Body of pancreas (tissue), 4 donors: ENCODE data around the gene FUBP3. TPM values are rescaled to one million over a fixed set of nuclear protein-coding genes. Genes with fewer than 3 reads are reported as not detected.

Source experiments
- ATAC-seq: fragments of 150-250 bp; one replicate; pipeline ENCODE4 v1.9.1; 2016
- DNase-seq, 4 donors: peaks; one replicate each; pipeline ENCODE4 v3.0.0-alpha.2; 2019
- H3K27ac ChIP-seq, 4 donors: fragments of 200-600 bp; sonication (generic); 1 replicate in 3 of 4; 2 replicates in 1 of 4; pipeline versions ENCODE4 v1.5.1 to v1.6.1; 2016 to 2019; ENCODE audit warnings: mild to moderate bottlenecking in 1 of 4, mixed read lengths in 1 of 4, moderate library complexity in 1 of 4
- H3K27me3 ChIP-seq, 2 donors: fragments of 200-600 bp; sonication (generic); one replicate each; pipeline ENCODE4 v1.6.0; 2016; ENCODE audit warnings: mild to moderate bottlenecking in 1 of 2
- H3K36me3 ChIP-seq, 2 donors: fragments of 200-600 bp; sonication (generic); replicated peaks in 1 of 2; 2 replicates each; pipeline ENCODE4 v1.5.1; 2016; ENCODE audit warnings: low read depth in 2 of 2; ENCODE audit not compliant: insufficient read depth in 1 of 2
- H3K4me1 ChIP-seq: fragments of 200-600 bp; sonication (generic); one replicate; pipeline ENCODE4 v1.6.0; 2016
- H3K4me3 ChIP-seq, 2 donors: fragments of 200-600 bp; sonication (generic); 1 replicate in 1 of 2; 2 replicates in 1 of 2; pipeline ENCODE4 v1.5.1; 2016 to 2019
- H3K9me3 ChIP-seq, 3 donors: fragments of 200-600 bp; sonication (generic); 1 replicate in 2 of 3; 2 replicates in 1 of 3; pipeline ENCODE4 v1.5.1; 2016
- POLR2A ChIP-seq, 3 donors: fragments of 450-650 bp; IDR thresholded peaks; one replicate each; pipeline ENCODE4 v1.6.1; 2016; ENCODE audit warnings: antibody characterized with exemption in 3 of 3, mild to moderate bottlenecking in 2 of 3
- WGBS, 2 donors: methylation state at CpG; one replicate each; pipeline ENCODE4 v1.1.5; 2017; 5-methylcytosine and 5-hydroxymethylcytosine counted together
- intact Hi-C: fragments of 100-400 bp; cut with DNase I; formaldehyde crosslinking; loops from one replicate; pipeline ENCODE4 v1.15.1; 2023
- total RNA-seq, 2 donors: library from RNA; depleted of rRNA; stranded (reverse); fragments of >200 nt; gene quantifications; one replicate each; pipeline ENCODE4 v1.1.0, GENCODE V29; 2016
- TF ChIP-seq, protein P1 (sequence below), 7 experiments: fragments of 450-650 bp in 4 of 7; fragments of 200-600 bp in 3 of 7; sonication (generic) in 3 of 7; IDR thresholded peaks; one replicate each; pipeline ENCODE4 v1.5.1; 2016 to 2019; ENCODE audit warnings: antibody characterized with exemption in 7 of 7

The FUBP3 gene
- total RNA-seq, 2 donors from 2014 or later, result 16.6 to 30.3 TPM

DNA sequence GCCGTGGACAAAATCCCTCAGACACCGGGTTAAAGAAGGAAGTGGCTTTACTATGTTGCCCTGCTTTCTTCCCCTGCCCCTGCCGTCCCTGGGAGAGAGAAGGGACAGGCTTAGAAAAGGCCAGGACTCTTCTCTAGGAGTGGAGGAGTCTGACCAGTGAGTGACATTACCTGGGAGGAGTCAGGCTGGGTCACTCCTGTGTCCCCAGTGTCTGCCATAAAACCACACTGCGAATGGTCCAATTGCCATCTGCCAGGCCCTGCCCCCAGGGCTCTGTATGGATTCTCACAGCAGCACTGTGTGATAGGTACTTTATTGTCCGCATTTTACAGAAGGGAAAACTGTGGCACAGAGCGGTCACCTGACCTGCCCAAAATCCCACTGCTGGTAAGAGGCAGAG lies 31.3 kb upstream of the FUBP3 start:
- no peaks in the 10 kb centered on the region for H3K27me3 ChIP-seq
- no peaks in the 10 kb centered on the region for H3K4me1 ChIP-seq
- WGBS, 2 donors, result 88 to 94% methylated on average over 3 to 6 of the region's 6 CpGs
- H3K4me3 ChIP-seq, result no peak overlapping the region
- ATAC-seq, result no peak
- no peaks in the 10 kb centered on the region for H3K36me3 ChIP-seq
- H3K27ac ChIP-seq, result no peak overlapping the region
- no peaks in the 10 kb centered on the region for H3K9me3 ChIP-seq
- DNase-seq, result no peak
- intact Hi-C loops, result no loop called here
- TF ChIP-seq POLR2A (IDR thresholded peaks at IDR 0.05), result no peak
- TF ChIP-seq, protein P1, sequence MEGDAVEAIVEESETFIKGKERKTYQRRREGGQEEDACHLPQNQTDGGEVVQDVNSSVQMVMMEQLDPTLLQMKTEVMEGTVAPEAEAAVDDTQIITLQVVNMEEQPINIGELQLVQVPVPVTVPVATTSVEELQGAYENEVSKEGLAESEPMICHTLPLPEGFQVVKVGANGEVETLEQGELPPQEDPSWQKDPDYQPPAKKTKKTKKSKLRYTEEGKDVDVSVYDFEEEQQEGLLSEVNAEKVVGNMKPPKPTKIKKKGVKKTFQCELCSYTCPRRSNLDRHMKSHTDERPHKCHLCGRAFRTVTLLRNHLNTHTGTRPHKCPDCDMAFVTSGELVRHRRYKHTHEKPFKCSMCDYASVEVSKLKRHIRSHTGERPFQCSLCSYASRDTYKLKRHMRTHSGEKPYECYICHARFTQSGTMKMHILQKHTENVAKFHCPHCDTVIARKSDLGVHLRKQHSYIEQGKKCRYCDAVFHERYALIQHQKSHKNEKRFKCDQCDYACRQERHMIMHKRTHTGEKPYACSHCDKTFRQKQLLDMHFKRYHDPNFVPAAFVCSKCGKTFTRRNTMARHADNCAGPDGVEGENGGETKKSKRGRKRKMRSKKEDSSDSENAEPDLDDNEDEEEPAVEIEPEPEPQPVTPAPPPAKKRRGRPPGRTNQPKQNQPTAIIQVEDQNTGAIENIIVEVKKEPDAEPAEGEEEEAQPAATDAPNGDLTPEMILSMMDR (IDR thresholded peaks at IDR 0.05), result no peak

DNA sequence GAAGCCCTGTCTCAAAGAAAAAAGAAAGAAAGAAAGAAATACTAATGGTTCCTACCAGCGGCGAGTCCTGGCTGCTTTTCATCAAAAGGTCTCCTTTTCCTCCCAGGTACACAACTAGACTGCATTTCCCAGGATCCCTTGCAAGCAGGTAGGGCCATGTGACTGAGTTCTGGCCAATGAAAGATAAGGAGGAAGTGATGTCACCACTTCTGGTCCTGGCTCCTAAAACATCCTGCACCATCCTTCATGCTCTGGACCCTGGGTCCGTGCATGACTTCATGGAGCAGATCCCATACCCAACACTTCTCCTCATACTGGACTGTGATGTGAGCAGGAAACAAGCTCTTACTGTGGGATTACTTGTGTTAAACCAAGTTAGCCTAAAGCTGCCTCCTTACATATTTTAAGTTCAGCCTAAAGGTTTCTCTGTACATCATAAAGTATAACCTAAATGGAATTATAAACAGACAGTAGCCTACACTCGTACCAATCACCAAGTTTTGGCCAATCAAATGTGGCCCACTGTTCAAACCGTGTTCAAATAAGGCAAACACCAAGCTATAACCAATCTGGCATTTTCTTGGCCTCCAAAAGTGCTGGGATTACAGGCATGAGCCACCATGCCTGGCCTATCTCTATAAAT lies 30.2 kb upstream of the FUBP3 start:
- intact Hi-C loops, result no loop called here
- DNase-seq (no peak), ATAC-seq (no peak)
- Histone ChIP-seq H3K4me1 (no peaks in the 10 kb centered on the region), H3K27ac (no peak overlapping the region), H3K4me3 (no peak overlapping the region), H3K36me3 (no peaks in the 10 kb centered on the region), H3K27me3 (no peaks in the 10 kb centered on the region), H3K9me3 (no peaks in the 10 kb centered on the region)
- TF ChIP-seq, protein P1 (IDR thresholded peaks at IDR 0.05), result no peak
- TF ChIP-seq POLR2A (IDR thresholded peaks at IDR 0.05), result no peak
- WGBS, 2 donors, result 84 to 91% methylated on average over 5 of the region's 5 CpGs

DNA sequence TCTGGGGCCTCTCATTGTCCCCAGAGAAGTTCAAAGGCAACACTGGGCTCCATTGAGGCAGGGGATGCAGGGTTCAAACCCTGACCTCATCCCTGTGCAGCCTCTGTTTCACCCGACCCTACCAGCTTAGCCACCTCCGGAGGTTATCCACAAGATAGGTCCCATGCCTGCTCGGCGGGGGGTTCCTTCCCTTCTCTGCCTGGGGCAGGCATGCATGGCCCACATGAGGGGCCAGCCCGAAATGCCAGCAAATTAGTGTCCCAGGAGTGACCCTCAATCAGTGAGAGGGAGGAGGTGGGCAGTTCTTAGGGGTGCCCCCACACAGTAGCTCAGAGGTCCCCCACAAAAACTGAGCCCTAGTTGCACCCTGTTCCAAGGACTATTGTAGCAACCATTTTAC lies 24.8 kb upstream of the FUBP3 start:
- Histone ChIP-seq H3K36me3 (no peaks in the 10 kb centered on the region), H3K27ac (no peak overlapping the region), H3K4me3 (no peak overlapping the region), H3K27me3 (no peaks in the 10 kb centered on the region), H3K9me3 (no peaks in the 10 kb centered on the region), H3K4me1 (no peaks in the 10 kb centered on the region)
- DNase-seq (no peak), ATAC-seq (no peak)
- 66 to 87% methylated on average over 5 of the region's 5 CpGs for WGBS, 2 donors
- intact Hi-C loops, result no loop called here
- no peak for TF ChIP-seq POLR2A (IDR thresholded peaks at IDR 0.05)
- TF ChIP-seq, protein P1 (IDR thresholded peaks at IDR 0.05), result no peak

DNA sequence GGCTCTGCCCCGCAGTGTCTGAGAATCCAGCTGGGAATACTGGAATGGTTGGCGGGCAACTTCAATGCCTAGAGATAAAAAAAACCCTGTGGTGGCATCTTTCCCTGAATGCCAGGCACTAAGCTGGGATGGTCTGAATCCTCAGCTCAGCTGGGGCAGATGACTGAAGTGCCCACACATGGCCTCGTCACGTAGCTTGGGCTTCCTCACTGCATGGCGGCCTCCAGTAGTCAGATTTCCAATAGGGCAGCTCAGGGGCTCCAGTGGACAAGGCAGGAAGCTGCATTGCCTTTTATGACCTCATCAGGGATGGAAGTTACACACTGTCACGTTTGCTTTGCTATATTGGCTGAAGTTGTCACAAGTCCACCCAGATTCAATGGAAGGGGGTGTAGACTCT lies 24.3 kb upstream of the FUBP3 start:
- intact Hi-C loops, result no loop called here

More for the DNA sequence above, 24.3 kb upstream of the FUBP3 start:
- WGBS, 2 donors, result 78% methylated on average over 6 of the region's 6 CpGs; no CpG with 5 or more reads in 1 of the 2 donors
- ATAC-seq (no peak), DNase-seq (no peak)
- no peaks in the 10 kb centered on the region for H3K27me3 ChIP-seq
- no peaks in the 10 kb centered on the region for H3K36me3 ChIP-seq
- no peak overlapping the region for H3K4me3 ChIP-seq
- no peaks in the 10 kb centered on the region for H3K4me1 ChIP-seq
- H3K27ac ChIP-seq, result no peak overlapping the region
- TF ChIP-seq, protein P1 (IDR thresholded peaks at IDR 0.05), result no peak
- TF ChIP-seq POLR2A (IDR thresholded peaks at IDR 0.05), result no peak
- no peaks in the 10 kb centered on the region for H3K9me3 ChIP-seq
